ENCODE measurements around the gene VCL. TPM values are rescaled to one million over a fixed set of nuclear protein-coding genes. Genes with fewer than 3 reads are reported as not detected.

Gene VCL
- total RNA-seq, 1 donor from 2014 or later: 165 TPM

- intact Hi-C loops (cut with DNase I): no loop called here
- ATAC-seq (peak; percentile 82), DNase-seq (ENCODE audit: low spot score) (no peak)
Observed at GRCh38 chr10:74156919-74157289, 159.0 kb downstream of the VCL start.

- no peak for ATAC-seq
- intact Hi-C loops (cut with DNase I): no loop called here
- no peak for DNase-seq (ENCODE audit: low spot score)
Observed at GRCh38 chr10:74160013-74160412, 162.1 kb downstream of the VCL start.

GRCh38 chr10:74163319-74164068, 165.6 kb downstream of the VCL start:
- ATAC-seq (no peak), DNase-seq (ENCODE audit: low spot score) (no peak)
- intact Hi-C loops (cut with DNase I): no loop called here

- DNase-seq (ENCODE audit: low spot score): no peak
- ATAC-seq: no peak
- intact Hi-C loops (cut with DNase I): no loop called here
Observed at GRCh38 chr10:74164716-74165529, 167.0 kb downstream of the VCL start.

- ATAC-seq (no peak), DNase-seq (ENCODE audit: low spot score) (no peak)
- intact Hi-C loops (cut with DNase I): no loop called here
Observed at GRCh38 chr10:74165530-74165901, 167.6 kb downstream of the VCL start.

- DNase-seq (ENCODE audit: low spot score) (no peak), ATAC-seq (no peak)
- intact Hi-C loops (cut with DNase I): no loop called here
Observed at GRCh38 chr10:74167443-74167842, 169.5 kb downstream of the VCL start.

Other genes with a start within 250 kb of the VCL start
- gene CHCHD1, start 216.1 kb upstream of the VCL start, total RNA-seq: 13.2 TPM
- 99.1 TPM for gene ZSWIM8, start 212.5 kb upstream of the VCL start, total RNA-seq
- 32.9 TPM for gene NDST2, start 186.5 kb upstream of the VCL start, total RNA-seq
- 30.5 TPM for gene CAMK2G, start 123.6 kb upstream of the VCL start, total RNA-seq
- 15.6 TPM for gene PLAU, start 87.0 kb upstream of the VCL start, total RNA-seq
- gene AP3M1, start 152.7 kb downstream of the VCL start, total RNA-seq: 27.2 TPM
- gene ADK, start 153.1 kb downstream of the VCL start, total RNA-seq: 32.5 TPM